ENCODE results near the gene PLEKHA3.

- no peak for TF ChIP-seq POLR2A (IDR thresholded peaks at IDR 0.05; ENCODE audit: low read depth, low read length)
- no peak for TF ChIP-seq TAF1 (IDR thresholded peaks at IDR 0.05; ENCODE audit: borderline replicate concordance, low read depth, low read length)
Measured at GRCh38 chr2:178526256-178526655, 46.0 kb downstream of the PLEKHA3 start.
